PFSK-1 (cell line): ENCODE results near the gene KCNQ5.

ENCODE experiments used
- POLR2AphosphoS5 ChIP-seq: IDR thresholded peaks from 2 replicates; pipeline ENCODE4 v1.6.1; 2012; ENCODE audit warnings: low read depth, mild to moderate bottlenecking, control low read depth, low read length, moderate library complexity
- REST ChIP-seq, 2 experiments: IDR thresholded peaks; 2 replicates each; pipeline versions ENCODE4 v1.6.1 to v1.8.0; 2011 to 2012; ENCODE audit warnings: low read depth in 2 of 2, low read length in 2 of 2, control low read depth in 1 of 2, inconsistent platforms in 1 of 2, mild to moderate bottlenecking in 1 of 2, moderate library complexity in 1 of 2; ENCODE audit not compliant: insufficient read depth in 1 of 2
- SIN3A ChIP-seq: IDR thresholded peaks from 2 replicates; pipeline ENCODE4 v1.6.1; 2012; ENCODE audit warnings: mild to moderate bottlenecking, low read length, moderate library complexity, borderline replicate concordance; ENCODE audit not compliant: insufficient read depth
- TAF1 ChIP-seq: IDR thresholded peaks from 2 replicates; pipeline ENCODE4 v1.6.1; 2012; ENCODE audit warnings: low read length, control low read depth, borderline replicate concordance; ENCODE audit not compliant: insufficient read depth

DNA sequence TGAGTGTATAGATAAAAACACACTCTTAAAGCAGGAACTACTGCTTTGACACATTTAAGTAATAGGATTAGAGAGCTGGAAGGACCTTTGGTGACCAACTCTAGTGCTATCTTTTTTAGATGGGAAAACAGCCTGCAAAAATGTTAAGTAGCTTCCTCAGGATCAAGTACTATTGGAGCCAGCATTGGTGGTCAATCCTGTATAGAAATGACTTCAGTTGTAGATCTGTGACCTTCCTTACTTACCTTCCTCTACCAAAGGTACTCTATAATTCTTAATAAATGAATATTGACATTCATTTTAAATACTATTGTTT lies 18.7 kb downstream of the KCNQ5 start:
- no peak for TF ChIP-seq POLR2AphosphoS5
- TF ChIP-seq TAF1: no peak
- TF ChIP-seq SIN3A: no peak
- TF ChIP-seq REST (IDR thresholded peaks at IDR 0.05; ENCODE audit: insufficient read depth in 1 of 2, low read depth in 2 of 2, low read length in 2 of 2): no peak
